Kidney (tissue), 14 donors: ENCODE results near the gene LRBA. TPM values are rescaled to one million over a fixed set of nuclear protein-coding genes. Genes with fewer than 3 reads are reported as not detected.

Experiments
- DNase-seq, 5 donors: peaks; one replicate each; pipeline ENCODE4 v3.0.0-alpha.2; 2013 to 2020
- FAIRE-seq: peaks from 2 replicates; lab custom pipeline; 2012; peaks lifted over from hg19 to GRCh38; lab: Jason Lieb, UNC
- H3K27ac ChIP-seq, 2 donors: one replicate each; pipeline ENCODE4 v1.7.0; 2013; ENCODE audit warnings: low read depth in 2 of 2, low read length in 2 of 2, inconsistent platforms in 1 of 2
- H3K27me3 ChIP-seq: one replicate; pipeline ENCODE4 v1.7.1; 2013; ENCODE audit warnings: low read length, inconsistent platforms; ENCODE audit not compliant: control insufficient read depth, insufficient read depth
- H3K36me3 ChIP-seq, 3 donors: one replicate each; pipeline versions ENCODE4 v1.7.0 to v1.7.1; 2013; ENCODE audit warnings: low read length in 3 of 3, control low read depth in 1 of 3, inconsistent platforms in 1 of 3; ENCODE audit not compliant: insufficient read depth in 3 of 3, control insufficient read depth in 2 of 3
- H3K4me1 ChIP-seq, 3 donors: one replicate each; pipeline versions ENCODE4 v1.7.0 to v1.7.1; 2013; ENCODE audit warnings: low read length in 3 of 3, inconsistent platforms in 1 of 3, low read depth in 1 of 3; ENCODE audit not compliant: control insufficient read depth in 2 of 3, insufficient read depth in 2 of 3
- H3K4me3 ChIP-seq, 3 donors: one replicate each; pipeline versions ENCODE4 v1.7.0 to v1.8.1; 2013; ENCODE audit warnings: low read length in 3 of 3, control low read depth in 1 of 3, inconsistent platforms in 1 of 3
- H3K9ac ChIP-seq, 3 donors: one replicate each; pipeline versions ENCODE4 v1.7.0 to v1.7.1; 2013; ENCODE audit warnings: low read length in 3 of 3, control low read depth in 1 of 3, inconsistent platforms in 1 of 3
- H3K9me3 ChIP-seq, 3 donors: one replicate each; pipeline versions ENCODE4 v1.7.0 to v1.7.1; 2013; ENCODE audit warnings: low read length in 3 of 3, control low read depth in 1 of 3, inconsistent platforms in 1 of 3; ENCODE audit not compliant: control insufficient read depth in 2 of 3, insufficient read depth in 1 of 3
- intact Hi-C: fragments of 100-400 bp; cut with DNase I; formaldehyde crosslinking; loops from one replicate; pipeline ENCODE4 v1.11.1; 2022
- polyA plus RNA-seq: library from polyadenylated mRNA; stranded (reverse); fragments of 350-450 nt; fragmentation: Illumina TruSeq; extraction: RNeasy Lipid Tissue Mini Kit (QIAGEN cat#74804); gene quantifications from one replicate; pipeline ENCODE4 v1.2.3, GENCODE V29; 2014; ENCODE audit warnings: low read depth, low replicate concordance; ENCODE audit not compliant: insufficient read depth
- total RNA-seq: library from RNA; stranded (reverse); fragmentation: NEBNext Ultra II Directional; extraction: Animal tissue kit (Norgen Biotek cat#: 25700); gene quantifications from one replicate; pipeline ENCODE4 v1.2.1, GENCODE V29; 2021
- TF ChIP-seq, protein P1 (sequence below): IDR thresholded peaks from 3 replicates; pipeline ENCODE4 v1.5.1; 2012; ENCODE audit warnings: mild to moderate bottlenecking, moderate library complexity, borderline replicate concordance; ENCODE audit not compliant: insufficient read depth; ENCODE audit errors: extremely low read depth
- donor health status: control.
- donor health status: control.
- donor health status: control.
- donor health status: control.
- donor health status: control.
- donor health status: DM: yes; HTN: yes; CAD: no.
- donor health status: Normal renal cell carcinoma (clear cell type).

LRBA gene
- total and polyA plus RNA-seq, 2 donors from 2014 or later: 20.3 to 76.7 TPM

DNA sequence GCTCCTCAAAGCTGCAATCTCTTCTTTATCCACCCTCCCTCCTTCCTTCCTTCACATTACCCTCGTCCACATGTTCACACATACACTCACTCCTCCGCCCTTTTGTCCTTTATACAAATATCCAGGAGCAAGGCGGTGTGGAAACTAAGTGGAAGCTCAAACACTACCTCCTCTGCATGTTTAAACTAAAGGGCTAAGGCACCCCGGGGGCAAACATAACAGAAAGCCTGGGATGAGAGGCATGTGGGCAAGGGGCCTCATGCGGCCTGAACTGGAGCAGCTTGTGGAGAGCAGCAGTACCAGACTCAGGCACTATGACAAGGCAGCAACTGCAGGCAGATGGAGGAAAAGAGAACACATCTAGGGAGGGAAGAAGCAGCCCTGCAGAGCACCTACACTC lies 423.7 kb downstream of the LRBA start:
- intact Hi-C loops: no loop called here
- no peaks in the 10 kb centered on the region for H3K27me3 ChIP-seq
- TF ChIP-seq, protein P1, sequence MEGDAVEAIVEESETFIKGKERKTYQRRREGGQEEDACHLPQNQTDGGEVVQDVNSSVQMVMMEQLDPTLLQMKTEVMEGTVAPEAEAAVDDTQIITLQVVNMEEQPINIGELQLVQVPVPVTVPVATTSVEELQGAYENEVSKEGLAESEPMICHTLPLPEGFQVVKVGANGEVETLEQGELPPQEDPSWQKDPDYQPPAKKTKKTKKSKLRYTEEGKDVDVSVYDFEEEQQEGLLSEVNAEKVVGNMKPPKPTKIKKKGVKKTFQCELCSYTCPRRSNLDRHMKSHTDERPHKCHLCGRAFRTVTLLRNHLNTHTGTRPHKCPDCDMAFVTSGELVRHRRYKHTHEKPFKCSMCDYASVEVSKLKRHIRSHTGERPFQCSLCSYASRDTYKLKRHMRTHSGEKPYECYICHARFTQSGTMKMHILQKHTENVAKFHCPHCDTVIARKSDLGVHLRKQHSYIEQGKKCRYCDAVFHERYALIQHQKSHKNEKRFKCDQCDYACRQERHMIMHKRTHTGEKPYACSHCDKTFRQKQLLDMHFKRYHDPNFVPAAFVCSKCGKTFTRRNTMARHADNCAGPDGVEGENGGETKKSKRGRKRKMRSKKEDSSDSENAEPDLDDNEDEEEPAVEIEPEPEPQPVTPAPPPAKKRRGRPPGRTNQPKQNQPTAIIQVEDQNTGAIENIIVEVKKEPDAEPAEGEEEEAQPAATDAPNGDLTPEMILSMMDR: no peak
- peaks cover 0 to 5% (median 2%) of the 10 kb centered on the region in 3 donors for H3K36me3 ChIP-seq
- H3K27ac ChIP-seq: no peak overlapping the region
- no peak overlapping the region for H3K9ac ChIP-seq
- H3K9me3 ChIP-seq: no peaks in the 10 kb centered on the region
- H3K4me3 ChIP-seq: no peak overlapping the region
- FAIRE-seq (no peak), DNase-seq (peak in 2 of 5 donors; percentile 10 to 16)
- peaks cover 0 to 2% (median 0%) of the 10 kb centered on the region in 3 donors for H3K4me1 ChIP-seq

DNA sequence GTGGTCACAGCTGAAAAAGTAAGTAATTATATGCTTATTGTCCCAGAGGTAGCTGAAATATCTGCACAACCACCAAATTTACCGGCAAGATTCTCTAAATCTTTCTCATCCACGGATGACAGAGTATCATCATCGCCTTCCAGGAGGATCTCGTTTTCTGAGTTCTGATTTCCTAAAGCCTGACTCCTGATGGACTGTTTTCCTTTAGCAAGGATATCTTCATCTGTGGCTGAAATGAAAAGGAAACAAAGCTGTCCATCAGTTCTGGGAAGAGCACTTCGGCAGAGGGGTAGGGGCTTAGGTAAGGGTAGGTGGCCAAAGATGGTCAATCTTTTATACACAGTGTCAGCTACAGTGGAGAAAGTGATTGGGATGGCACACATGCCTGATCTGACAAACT lies 424.5 kb downstream of the LRBA start:
- peaks cover 3% of the 10 kb centered on the region for H3K27me3 ChIP-seq
- H3K9me3 ChIP-seq: no peaks in the 10 kb centered on the region
- H3K4me1 ChIP-seq: peaks cover 0 to 2% (median 0%) of the 10 kb centered on the region in 3 donors
- no peak overlapping the region for H3K9ac ChIP-seq
- TF ChIP-seq, protein P1: no peak
- FAIRE-seq (no peak), DNase-seq (no peak)
- no peak overlapping the region for H3K27ac ChIP-seq
- H3K36me3 ChIP-seq: peaks cover 0 to 5% (median 2%) of the 10 kb centered on the region in 3 donors
- H3K4me3 ChIP-seq: no peak overlapping the region
- intact Hi-C loops: no loop called here

DNA sequence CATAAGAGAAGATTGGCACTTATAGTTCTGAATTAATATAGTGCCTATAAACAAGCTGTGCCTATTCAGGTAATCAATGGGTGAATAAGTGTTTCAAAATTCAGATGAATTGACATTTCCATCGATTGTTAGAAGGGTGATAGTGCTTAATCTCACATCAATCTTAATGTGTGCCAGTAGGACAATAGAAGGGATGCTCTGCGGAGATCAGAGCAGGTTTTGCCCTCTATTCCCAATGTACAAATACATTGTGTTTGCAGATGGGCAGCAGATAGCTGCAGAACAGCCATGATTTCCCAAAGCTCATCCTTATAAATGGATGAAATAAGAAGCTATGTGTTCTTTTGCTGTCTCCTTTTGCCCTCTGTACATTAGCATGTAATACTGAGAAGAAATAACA lies 425.9 kb downstream of the LRBA start:
- TF ChIP-seq, protein P1: no peak
- no peak for FAIRE-seq
- peaks cover 0 to 5% (median 2%) of the 10 kb centered on the region in 3 donors for H3K36me3 ChIP-seq
- no peaks in the 10 kb centered on the region for H3K9me3 ChIP-seq
- H3K4me1 ChIP-seq: peaks cover 0 to 2% (median 0%) of the 10 kb centered on the region in 3 donors
- H3K27ac ChIP-seq: no peak overlapping the region
- no peak for DNase-seq
- H3K9ac ChIP-seq: no peak overlapping the region
- intact Hi-C loops: no loop called here
- no peak overlapping the region for H3K4me3 ChIP-seq
- H3K27me3 ChIP-seq: peaks cover 13% of the 10 kb centered on the region

DNA sequence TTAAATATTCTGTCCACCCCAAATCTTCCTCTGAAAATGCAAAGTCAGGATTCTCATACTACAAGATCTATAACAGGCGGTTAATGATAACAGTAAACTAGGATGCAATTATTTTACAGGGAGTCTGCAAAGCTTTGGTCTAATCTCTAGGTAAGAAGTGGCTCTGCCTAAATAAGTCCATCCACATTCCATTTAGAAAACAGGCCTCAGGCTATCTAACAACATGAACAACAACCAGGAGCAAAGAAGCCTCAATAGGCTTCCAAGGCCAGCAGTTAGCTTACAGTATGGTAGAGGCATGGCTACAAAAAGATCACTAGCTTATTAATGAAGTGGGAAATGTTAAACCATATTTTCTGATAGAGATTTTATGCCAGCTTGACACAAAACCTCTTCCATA lies 426.8 kb downstream of the LRBA start:
- Histone ChIP-seq H3K4me3 (no peak overlapping the region), H3K27ac (no peak overlapping the region), H3K9me3 (no peaks in the 10 kb centered on the region), H3K36me3 (peaks cover 0 to 5% (median 2%) of the 10 kb centered on the region in 3 donors), H3K9ac (no peak overlapping the region), H3K4me1 (peaks cover 0 to 2% (median 0%) of the 10 kb centered on the region in 3 donors), H3K27me3 (peaks cover 18% of the 10 kb centered on the region)
- DNase-seq (no peak), FAIRE-seq (no peak)
- intact Hi-C loops: no loop called here
- TF ChIP-seq, protein P1: no peak
